Chondrocyte (in vitro differentiated cells): ENCODE data around the gene EXOSC5. TPM values are rescaled to one million over a fixed set of nuclear protein-coding genes. Genes with fewer than 3 reads are reported as not detected.

Experiments used
- DNase-seq: peaks from one replicate; pipeline ENCODE4 v3.0.0; 2021; ENCODE audit warnings: mixed read lengths, low spot score
- H3K27ac Mint-ChIP-seq: one replicate; pipeline ENCODE4 v1.8.0; 2021; ENCODE audit warnings: mild to moderate bottlenecking, moderate library complexity, mixed read lengths; ENCODE audit not compliant: unreplicated experiment
- H3K27me3 Mint-ChIP-seq: 2 replicates; pipeline ENCODE4 v1.8.0; 2021; ENCODE audit warnings: low read depth, mixed read lengths
- H3K36me3 Mint-ChIP-seq: 2 replicates; pipeline ENCODE4 v1.8.0; 2021; ENCODE audit warnings: low read depth, mixed read lengths
- H3K4me1 Mint-ChIP-seq: 2 replicates; pipeline ENCODE4 v1.8.0; 2021; ENCODE audit warnings: low read depth, mild to moderate bottlenecking, mixed read lengths
- H3K4me3 Mint-ChIP-seq: one replicate; pipeline ENCODE4 v1.8.0; 2021; ENCODE audit warnings: mild to moderate bottlenecking, moderate library complexity, mixed read lengths; ENCODE audit not compliant: unreplicated experiment
- H3K9me3 Mint-ChIP-seq: 2 replicates; pipeline ENCODE4 v1.8.0; 2021; ENCODE audit warnings: low read depth, mixed read lengths
- total RNA-seq: library from RNA; stranded (reverse); gene quantifications from 3 replicates; pipeline ENCODE4 v1.2.1, GENCODE V29; 2021
- TF ChIP-seq, protein P1 (sequence below): fragments of 200-600 bp; sonication (generic); IDR thresholded peaks from 2 replicates; pipeline ENCODE4 v1.5.0; 2021; ENCODE audit warnings: antibody characterized with exemption, mild to moderate bottlenecking, moderate library complexity

Gene EXOSC5
- total RNA-seq, 1 donor from 2014 or later = 5.5 TPM

DNA sequence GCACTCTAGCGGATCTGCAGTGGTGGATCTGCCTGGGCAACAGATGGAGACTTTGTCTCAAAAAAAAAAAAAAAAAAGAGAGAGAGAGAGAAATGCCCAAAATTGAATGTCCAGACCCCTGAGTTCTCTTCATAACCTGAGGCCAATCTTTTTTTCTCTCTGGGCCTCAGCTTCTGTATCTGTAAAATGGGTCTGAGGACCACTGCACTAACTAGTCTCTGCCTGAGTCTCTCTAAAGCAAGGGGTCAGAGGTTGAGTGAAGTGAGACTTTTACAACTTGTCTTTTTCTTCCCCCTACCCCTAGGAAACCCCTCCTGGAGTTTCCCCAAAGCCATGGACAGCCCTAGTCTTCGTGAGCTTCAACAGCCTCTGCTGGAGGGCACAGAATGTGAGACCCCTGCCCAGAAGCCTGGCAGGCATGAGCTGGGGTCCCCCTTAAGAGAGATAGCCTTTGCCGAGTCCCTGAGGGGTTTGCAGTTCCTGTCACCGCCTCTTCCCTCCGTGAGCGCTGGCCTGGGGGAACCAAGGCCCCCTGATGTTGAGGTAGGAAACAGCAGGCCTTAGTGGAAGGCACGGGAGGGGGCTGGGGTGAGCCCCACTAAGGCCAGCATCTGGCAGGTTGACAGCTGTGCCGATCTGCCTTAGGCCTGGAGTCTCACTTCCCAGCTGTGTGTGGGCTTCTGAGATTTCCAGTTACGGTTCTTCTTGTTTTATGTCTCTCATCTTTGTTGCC is 19.0 kb downstream of the EXOSC5 start:
- TF ChIP-seq, protein P1, sequence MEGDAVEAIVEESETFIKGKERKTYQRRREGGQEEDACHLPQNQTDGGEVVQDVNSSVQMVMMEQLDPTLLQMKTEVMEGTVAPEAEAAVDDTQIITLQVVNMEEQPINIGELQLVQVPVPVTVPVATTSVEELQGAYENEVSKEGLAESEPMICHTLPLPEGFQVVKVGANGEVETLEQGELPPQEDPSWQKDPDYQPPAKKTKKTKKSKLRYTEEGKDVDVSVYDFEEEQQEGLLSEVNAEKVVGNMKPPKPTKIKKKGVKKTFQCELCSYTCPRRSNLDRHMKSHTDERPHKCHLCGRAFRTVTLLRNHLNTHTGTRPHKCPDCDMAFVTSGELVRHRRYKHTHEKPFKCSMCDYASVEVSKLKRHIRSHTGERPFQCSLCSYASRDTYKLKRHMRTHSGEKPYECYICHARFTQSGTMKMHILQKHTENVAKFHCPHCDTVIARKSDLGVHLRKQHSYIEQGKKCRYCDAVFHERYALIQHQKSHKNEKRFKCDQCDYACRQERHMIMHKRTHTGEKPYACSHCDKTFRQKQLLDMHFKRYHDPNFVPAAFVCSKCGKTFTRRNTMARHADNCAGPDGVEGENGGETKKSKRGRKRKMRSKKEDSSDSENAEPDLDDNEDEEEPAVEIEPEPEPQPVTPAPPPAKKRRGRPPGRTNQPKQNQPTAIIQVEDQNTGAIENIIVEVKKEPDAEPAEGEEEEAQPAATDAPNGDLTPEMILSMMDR = no peak
- no peaks in the 10 kb centered on the region for H3K36me3 Mint-ChIP-seq
- no peaks in the 10 kb centered on the region for H3K9me3 Mint-ChIP-seq
- no peak for DNase-seq
- no peaks in the 10 kb centered on the region for H3K27me3 Mint-ChIP-seq
- H3K4me3 Mint-ChIP-seq = no peak overlapping the region
- H3K4me1 Mint-ChIP-seq = peaks cover 22% of the 10 kb centered on the region
- no peak overlapping the region for H3K27ac Mint-ChIP-seq

DNA sequence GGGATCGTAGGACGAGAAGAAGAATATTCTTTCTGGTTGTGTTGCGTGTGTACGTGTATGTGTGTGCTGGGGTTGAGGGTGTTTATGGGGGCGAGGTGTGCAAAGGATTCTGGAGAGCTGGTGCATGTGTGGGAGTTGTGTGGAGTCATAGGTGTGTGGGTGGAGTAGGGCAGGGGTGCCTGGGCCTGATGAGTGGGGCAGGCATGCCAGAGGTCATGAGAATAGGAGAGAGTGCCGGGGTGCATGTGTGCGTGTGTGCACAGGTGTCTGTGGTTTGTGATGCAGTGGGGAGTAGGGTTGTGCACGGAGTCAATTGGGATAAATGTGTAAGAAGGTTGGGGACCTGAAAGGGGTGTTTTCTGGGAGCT is 20.2 kb downstream of the EXOSC5 start:
- TF ChIP-seq, protein P1 = no peak
- H3K27me3 Mint-ChIP-seq = no peaks in the 10 kb centered on the region
- H3K4me1 Mint-ChIP-seq = peaks cover 22% of the 10 kb centered on the region
- no peak for DNase-seq
- H3K36me3 Mint-ChIP-seq = no peaks in the 10 kb centered on the region
- H3K9me3 Mint-ChIP-seq = no peaks in the 10 kb centered on the region
- peak overlapping the region; percentile 55 for H3K27ac Mint-ChIP-seq
- H3K4me3 Mint-ChIP-seq = peak overlapping the region; percentile 65

DNA sequence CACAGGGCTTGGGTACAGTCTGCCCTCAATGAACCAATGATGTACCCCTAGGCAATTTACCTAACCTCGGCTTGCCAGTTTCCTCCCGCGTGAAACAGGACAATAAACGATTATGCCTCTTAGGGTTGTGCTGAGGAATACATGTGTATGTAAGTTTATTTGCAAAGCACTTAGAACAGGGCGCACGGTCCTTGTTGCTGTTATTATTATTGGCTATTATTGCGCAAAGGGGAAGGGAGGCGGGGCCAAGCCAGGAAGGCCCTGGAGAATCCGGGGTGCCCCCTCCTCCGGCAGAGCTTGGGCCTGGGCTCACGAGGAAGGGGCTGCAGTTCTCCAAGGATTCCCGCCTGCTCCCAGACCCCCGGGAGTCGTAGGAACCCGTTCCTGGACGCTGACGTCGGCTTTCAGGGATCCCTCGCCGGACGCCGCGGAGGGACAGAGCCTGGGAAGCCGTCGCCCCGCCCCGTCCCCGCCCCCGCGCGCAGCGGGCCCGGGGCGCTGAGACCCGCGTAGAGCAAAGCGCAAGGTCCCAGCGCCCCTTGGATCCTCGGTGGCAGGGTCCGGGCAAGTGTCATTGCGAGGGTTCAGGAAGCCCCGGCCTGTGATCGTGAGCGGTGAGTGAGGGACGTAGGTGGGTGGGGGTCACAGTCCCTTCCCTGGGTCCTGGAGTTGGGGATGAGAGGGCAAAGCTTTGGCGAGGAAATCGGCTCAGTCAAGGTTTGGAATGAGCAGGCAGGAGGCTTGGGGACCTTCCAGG is 20.7 kb downstream of the EXOSC5 start, which contains the start of gene TMEM91:
Gene TMEM91, plus strand, starts transcription at position 293 of the 757 bp plus-strand sequence. CDS start 1,777 bp downstream, outside the sequence.
- H3K9me3 Mint-ChIP-seq = no peaks in the 10 kb centered on the region
- no peaks in the 10 kb centered on the region for H3K36me3 Mint-ChIP-seq
- H3K27ac Mint-ChIP-seq = peak within 1 kb of the TSS; percentile 55
- TF ChIP-seq, protein P1 = no peak
- peaks cover 22% of the 10 kb centered on the region for H3K4me1 Mint-ChIP-seq
- H3K4me3 Mint-ChIP-seq = peak within 1 kb of the TSS; percentile 65
- no peaks in the 10 kb centered on the region for H3K27me3 Mint-ChIP-seq
- no peak for DNase-seq

DNA sequence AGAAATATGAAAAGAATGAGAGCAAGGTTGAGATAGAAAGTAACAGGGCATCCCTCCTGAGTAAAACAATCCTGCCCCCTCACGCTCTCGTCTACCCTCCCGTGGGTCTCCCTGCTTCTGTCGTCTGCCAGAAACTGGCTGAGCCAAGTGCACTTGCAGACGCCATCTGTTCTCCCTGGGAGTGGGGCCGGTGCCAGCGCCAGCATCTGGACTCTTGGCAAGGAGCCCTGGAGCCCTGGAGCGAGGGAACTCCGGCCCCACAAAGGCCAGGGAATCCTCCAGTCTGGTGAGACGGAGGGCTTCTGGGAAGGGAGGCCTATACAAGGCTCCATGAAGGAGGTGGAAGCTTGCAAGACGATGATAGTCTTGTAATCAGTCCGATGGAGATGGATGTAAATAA is 23.2 kb downstream of the EXOSC5 start:
- Mint-ChIP-seq H3K4me1 (peaks cover 22% of the 10 kb centered on the region), H3K36me3 (no peaks in the 10 kb centered on the region), H3K27me3 (no peaks in the 10 kb centered on the region), H3K27ac (peak overlapping the region; percentile 69), H3K4me3 (peak overlapping the region; percentile 4), H3K9me3 (no peaks in the 10 kb centered on the region)
- TF ChIP-seq, protein P1 = no peak
- no peak for DNase-seq

DNA sequence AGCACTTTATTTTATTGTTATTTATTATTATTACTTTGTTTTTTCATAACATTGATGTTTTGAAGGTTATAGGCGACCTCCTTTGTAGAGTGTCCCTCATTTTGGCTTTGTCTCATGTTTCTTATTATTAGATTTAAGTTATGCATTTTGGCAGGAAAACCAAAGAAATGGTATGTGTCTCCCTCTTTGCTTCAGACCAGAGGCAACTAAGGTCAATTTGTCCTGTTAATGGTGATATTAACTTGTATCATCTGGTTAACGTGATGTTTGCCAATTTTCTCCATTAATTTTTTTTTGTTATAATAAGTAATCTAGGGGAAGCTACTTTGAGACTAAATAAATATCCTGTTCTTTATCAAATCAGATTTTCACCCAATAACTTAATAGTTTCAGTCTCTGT is 24.7 kb downstream of the EXOSC5 start:
- peaks cover 30% of the 10 kb centered on the region for H3K4me1 Mint-ChIP-seq
- TF ChIP-seq, protein P1 = no peak
- no peaks in the 10 kb centered on the region for H3K27me3 Mint-ChIP-seq
- H3K9me3 Mint-ChIP-seq = no peaks in the 10 kb centered on the region
- DNase-seq = no peak
- H3K4me3 Mint-ChIP-seq = no peak overlapping the region
- H3K27ac Mint-ChIP-seq = no peak overlapping the region
- no peaks in the 10 kb centered on the region for H3K36me3 Mint-ChIP-seq
